NCI-H128 (cell line): ENCODE data around the gene SURF4.

Experiments used
- DNase-seq: peaks from one replicate; lab custom pipeline; 2025; ENCODE audit not compliant: unreplicated experiment; lab: John Stamatoyannopoulos, UW

Gene SURF4

GRCh38 chr9:133375724-133376654, at the start of gene SURF4, which contains the start of gene STKLD1:
Gene SURF4, minus strand, starts transcription at chr9:133376060. Its CDS starts 91 bp downstream, at chr9:133375969.
Gene STKLD1, plus strand, starts transcription at chr9:133376366. Its CDS starts 108 bp downstream, at chr9:133376474.
- DNase-seq, result peak; percentile 94

- DNase-seq, result no peak
These were observed 49.3 kb upstream of the SURF4 start for GRCh38 chr9:133425049-133425632.

- DNase-seq, result no peak
These were observed 48.3 kb upstream of the SURF4 start for GRCh38 chr9:133424187-133424586.

- DNase-seq, result no peak
These were observed 47.4 kb upstream of the SURF4 start for GRCh38 chr9:133423216-133423615.

GRCh38 chr9:133421615-133422542, 46.0 kb upstream of the SURF4 start, which contains the start of gene ADAMTS13:
Gene ADAMTS13, plus strand, starts transcription at chr9:133422367. Its CDS starts 77 bp downstream, at chr9:133422444.
- no peak for DNase-seq

- DNase-seq, result no peak
These were observed 44.5 kb upstream of the SURF4 start for GRCh38 chr9:133420392-133420827.

- no peak for DNase-seq
These were observed 43.1 kb upstream of the SURF4 start for GRCh38 chr9:133419005-133419404.

- DNase-seq, result peak; percentile 53
These were observed 41.9 kb upstream of the SURF4 start, which contains the start of gene REXO4 for GRCh38 chr9:133417541-133418461. Gene REXO4, minus strand, starts transcription at chr9:133418010. Its CDS starts 166 bp downstream, at chr9:133417844.

- no peak for DNase-seq
These were observed 39.3 kb upstream of the SURF4 start for GRCh38 chr9:133415170-133415569.

GRCh38 chr9:133408042-133408441, 32.2 kb upstream of the SURF4 start:
- no peak for DNase-seq

GRCh38 chr9:133406480-133407307, 30.8 kb upstream of the SURF4 start:
- DNase-seq, result peak; percentile 10

- DNase-seq, result no peak
These were observed 29.9 kb upstream of the SURF4 start for GRCh38 chr9:133405508-133406438.

GRCh38 chr9:133404454-133405002, 28.7 kb upstream of the SURF4 start:
- no peak for DNase-seq

GRCh38 chr9:133403766-133404453, 28.1 kb upstream of the SURF4 start:
- DNase-seq, result peak; percentile 25

GRCh38 chr9:133402689-133403088, 26.8 kb upstream of the SURF4 start:
- no peak for DNase-seq

- no peak for DNase-seq
These were observed 25.7 kb upstream of the SURF4 start for GRCh38 chr9:133401588-133401987.

GRCh38 chr9:133400292-133400691, 24.4 kb upstream of the SURF4 start:
- DNase-seq, result no peak
